HEK293 (cell line): ENCODE data around the gene FBXO33.

Experiments
- ZNF175 ChIP-seq: fragments of 450-650 bp; formaldehyde crosslinking; IDR thresholded peaks from 2 replicates; pipeline ENCODE4 v1.5.1; 2016; ENCODE audit warnings: missing biosample characterization, missing genetic modification characterization
- ZNF292 ChIP-seq: fragments of 450-650 bp; formaldehyde crosslinking; IDR thresholded peaks from 2 replicates; pipeline ENCODE4 v1.5.1; 2016; ENCODE audit warnings: low read depth, missing biosample characterization, missing genetic modification characterization, borderline replicate concordance
- TF ChIP-seq, protein P1 (sequence below): fragments of 450-650 bp; formaldehyde crosslinking; IDR thresholded peaks from 2 replicates; pipeline ENCODE4 v1.5.1; 2016; ENCODE audit warnings: missing biosample characterization, missing genetic modification characterization

DNA sequence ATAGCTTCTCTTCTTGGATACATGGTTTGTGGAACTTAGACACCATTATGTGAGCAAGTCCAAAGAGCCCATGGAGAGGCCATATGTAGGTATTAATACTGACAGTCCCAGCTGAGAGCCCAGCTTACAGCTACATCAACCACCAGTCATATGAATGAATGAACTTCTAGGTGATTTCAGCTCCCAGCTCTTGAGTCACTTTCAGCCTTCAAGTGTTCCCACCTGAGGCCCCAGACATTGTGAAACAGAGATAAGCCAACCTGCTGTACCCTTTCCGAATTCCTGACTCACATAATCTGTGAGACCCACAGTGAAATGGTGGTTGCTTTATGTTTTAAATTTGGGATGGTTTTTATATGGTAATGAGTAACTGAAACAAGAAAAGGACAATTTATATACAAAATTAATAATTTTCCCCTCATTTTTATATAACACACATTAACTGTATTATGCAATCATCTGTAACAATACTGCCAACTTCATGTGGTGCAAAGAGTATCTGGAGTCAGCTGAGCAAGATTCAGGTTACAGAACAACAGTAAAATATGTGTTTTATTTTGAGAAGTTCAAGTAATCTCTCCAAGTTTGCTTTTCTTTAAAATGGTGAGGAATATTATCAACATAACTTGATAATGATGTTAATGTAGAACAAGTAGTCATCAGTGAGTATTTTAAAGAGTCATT, 27.7 kb upstream of the FBXO33 start:
- TF ChIP-seq, protein P1, sequence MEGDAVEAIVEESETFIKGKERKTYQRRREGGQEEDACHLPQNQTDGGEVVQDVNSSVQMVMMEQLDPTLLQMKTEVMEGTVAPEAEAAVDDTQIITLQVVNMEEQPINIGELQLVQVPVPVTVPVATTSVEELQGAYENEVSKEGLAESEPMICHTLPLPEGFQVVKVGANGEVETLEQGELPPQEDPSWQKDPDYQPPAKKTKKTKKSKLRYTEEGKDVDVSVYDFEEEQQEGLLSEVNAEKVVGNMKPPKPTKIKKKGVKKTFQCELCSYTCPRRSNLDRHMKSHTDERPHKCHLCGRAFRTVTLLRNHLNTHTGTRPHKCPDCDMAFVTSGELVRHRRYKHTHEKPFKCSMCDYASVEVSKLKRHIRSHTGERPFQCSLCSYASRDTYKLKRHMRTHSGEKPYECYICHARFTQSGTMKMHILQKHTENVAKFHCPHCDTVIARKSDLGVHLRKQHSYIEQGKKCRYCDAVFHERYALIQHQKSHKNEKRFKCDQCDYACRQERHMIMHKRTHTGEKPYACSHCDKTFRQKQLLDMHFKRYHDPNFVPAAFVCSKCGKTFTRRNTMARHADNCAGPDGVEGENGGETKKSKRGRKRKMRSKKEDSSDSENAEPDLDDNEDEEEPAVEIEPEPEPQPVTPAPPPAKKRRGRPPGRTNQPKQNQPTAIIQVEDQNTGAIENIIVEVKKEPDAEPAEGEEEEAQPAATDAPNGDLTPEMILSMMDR (tag by site-specific recombination): no peak
- no peak for TF ChIP-seq ZNF292 (tag by site-specific recombination)
- TF ChIP-seq ZNF175 (tag by site-specific recombination): no peak
